Hepatocyte (in vitro differentiated cells): ENCODE data around the gene RAB3C. TPM values are rescaled to one million over a fixed set of nuclear protein-coding genes. Genes with fewer than 3 reads are reported as not detected.

Source experiments
- DNase-seq: peaks from one replicate; pipeline ENCODE4 v3.0.0-alpha.2; 2016; ENCODE audit warnings: low spot score
- H2AFZ ChIP-seq: fragments of 200-600 bp; sonication (generic); 2 replicates; pipeline ENCODE4 v1.6.0; 2016; ENCODE audit warnings: antibody characterized with exemption, mild to moderate bottlenecking
- H3K27ac ChIP-seq: fragments of 200-600 bp; sonication (generic); 2 replicates; pipeline ENCODE4 v1.5.1; 2016; ENCODE audit warnings: mild to moderate bottlenecking
- H3K27me3 ChIP-seq: fragments of 200-600 bp; sonication (generic); 2 replicates; pipeline ENCODE4 v1.6.1; 2016
- H3K36me3 ChIP-seq: fragments of 200-600 bp; sonication (generic); replicated peaks from 2 replicates; pipeline ENCODE4 v1.5.1; 2016; ENCODE audit warnings: low read depth; ENCODE audit not compliant: insufficient read depth
- H3K4me1 ChIP-seq: fragments of 200-600 bp; sonication (generic); 2 replicates; pipeline ENCODE4 v1.5.1; 2016; ENCODE audit warnings: mild to moderate bottlenecking, moderate library complexity; ENCODE audit not compliant: insufficient read depth
- H3K4me2 ChIP-seq: fragments of 200-600 bp; sonication (generic); 2 replicates; pipeline ENCODE4 v1.6.0; 2016
- H3K4me3 ChIP-seq: fragments of 200-600 bp; sonication (generic); 2 replicates; pipeline ENCODE4 v1.5.1; 2016; ENCODE audit warnings: mild to moderate bottlenecking
- H3K79me2 ChIP-seq: fragments of 200-600 bp; sonication (generic); 2 replicates; pipeline ENCODE4 v1.6.0; 2017; ENCODE audit warnings: mild to moderate bottlenecking
- H3K9me2 ChIP-seq: fragments of 200-600 bp; sonication (generic); replicated peaks from 2 replicates; pipeline ENCODE4 v1.6.0; 2017; ENCODE audit warnings: mild to moderate bottlenecking; ENCODE audit not compliant: insufficient read depth
- H3K9me3 ChIP-seq: fragments of 200-600 bp; sonication (generic); 2 replicates; pipeline ENCODE4 v1.5.1; 2016; ENCODE audit warnings: low read depth, mild to moderate bottlenecking
- H4K20me1 ChIP-seq: fragments of 200-600 bp; sonication (generic); 2 replicates; pipeline ENCODE4 v1.6.0; 2016; ENCODE audit warnings: mild to moderate bottlenecking; ENCODE audit not compliant: insufficient read depth, poor library complexity, severe bottlenecking
- EZH2 ChIP-seq: fragments of 200-600 bp; sonication (generic); IDR thresholded peaks from 2 replicates; pipeline ENCODE4 v1.6.1; 2016; ENCODE audit warnings: antibody characterized with exemption, mild to moderate bottlenecking, borderline replicate concordance
- EZH2phosphoT487 ChIP-seq: fragments of 200-600 bp; sonication (generic); IDR thresholded peaks from one replicate; pipeline ENCODE4 v1.6.1; 2018; ENCODE audit warnings: antibody characterized with exemption, mild to moderate bottlenecking, low read depth, moderate library complexity; ENCODE audit not compliant: unreplicated experiment, severe bottlenecking
- WGBS: methylation state at CpG from one replicate; pipeline ENCODE4 v1.1.6; 2016; ENCODE audit warnings: low lambda C conversion rate; ENCODE audit errors: missing lambda C conversion rate; 5-methylcytosine and 5-hydroxymethylcytosine counted together
- polyA plus RNA-seq: library from polyadenylated mRNA; unstranded; fragments of >200 nt; fragmentation: Nextera tagmentation; extraction: Ambion mirVana; gene quantifications from 2 replicates; pipeline ENCODE4 v1.2.1, GENCODE V29; 2016
- total RNA-seq: library from RNA; depleted of rRNA; stranded (reverse); fragments of >200 nt; gene quantifications from 2 replicates; pipeline ENCODE4 v1.2.3, GENCODE V29; 2014
- TF ChIP-seq, protein P1 (sequence below): fragments of 200-600 bp; sonication (generic); IDR thresholded peaks from 2 replicates; pipeline ENCODE4 v1.5.1; 2016; ENCODE audit warnings: antibody characterized with exemption, mild to moderate bottlenecking; ENCODE audit not compliant: poor library complexity

RAB3C gene
- total and polyA plus RNA-seq, 2 experiments from 2014 or later, result 5.2 to 6.4 TPM

DNA sequence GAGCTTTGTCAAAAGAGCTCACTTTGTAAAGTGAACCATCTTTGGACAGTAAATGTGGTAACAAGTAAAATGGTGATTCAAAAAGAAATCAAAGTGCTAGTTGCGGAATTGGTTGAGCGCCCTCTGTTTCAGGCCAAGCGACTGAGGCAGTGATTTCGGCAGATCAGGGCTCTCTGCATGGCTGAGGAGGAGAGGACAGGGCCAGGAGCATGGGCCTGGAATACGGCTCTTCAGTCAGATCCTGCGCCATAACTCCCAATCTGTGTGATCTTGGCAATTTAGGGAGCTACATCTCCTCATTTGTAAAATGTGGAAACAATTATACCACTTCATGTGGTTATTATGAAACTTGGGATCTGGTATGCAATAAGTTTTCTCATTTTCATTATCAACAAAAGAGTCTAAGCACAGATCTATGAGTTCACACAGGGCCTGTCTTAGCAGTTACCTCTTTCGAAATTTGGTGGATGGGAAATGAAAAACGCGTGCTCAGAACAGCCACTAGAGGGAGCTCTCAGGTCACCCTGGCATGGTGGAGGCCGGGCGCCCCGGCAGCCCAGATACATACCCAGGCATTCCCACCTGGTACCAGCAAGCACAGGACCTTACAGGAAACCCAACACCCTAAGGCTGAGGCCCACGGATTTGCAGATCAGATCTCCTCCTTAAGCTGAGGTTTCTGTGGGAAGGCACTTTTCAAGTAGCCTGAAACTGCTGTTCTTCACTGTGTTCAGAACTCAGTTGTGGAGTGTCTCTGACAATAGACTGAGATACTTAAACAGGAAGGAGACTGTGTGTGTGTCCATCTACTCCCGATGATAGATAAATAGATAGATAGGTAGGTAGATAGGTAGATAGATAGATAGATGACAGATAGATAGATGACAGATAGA lies 303.7 kb downstream of the RAB3C start:
- H3K4me3 ChIP-seq, result no peak overlapping the region
- H3K9me2 ChIP-seq, result no peaks in the 10 kb centered on the region
- peak; percentile 83 for DNase-seq
- H3K4me1 ChIP-seq, result no peaks in the 10 kb centered on the region
- no peaks in the 10 kb centered on the region for H4K20me1 ChIP-seq
- TF ChIP-seq EZH2phosphoT487, result no peak
- TF ChIP-seq, protein P1, sequence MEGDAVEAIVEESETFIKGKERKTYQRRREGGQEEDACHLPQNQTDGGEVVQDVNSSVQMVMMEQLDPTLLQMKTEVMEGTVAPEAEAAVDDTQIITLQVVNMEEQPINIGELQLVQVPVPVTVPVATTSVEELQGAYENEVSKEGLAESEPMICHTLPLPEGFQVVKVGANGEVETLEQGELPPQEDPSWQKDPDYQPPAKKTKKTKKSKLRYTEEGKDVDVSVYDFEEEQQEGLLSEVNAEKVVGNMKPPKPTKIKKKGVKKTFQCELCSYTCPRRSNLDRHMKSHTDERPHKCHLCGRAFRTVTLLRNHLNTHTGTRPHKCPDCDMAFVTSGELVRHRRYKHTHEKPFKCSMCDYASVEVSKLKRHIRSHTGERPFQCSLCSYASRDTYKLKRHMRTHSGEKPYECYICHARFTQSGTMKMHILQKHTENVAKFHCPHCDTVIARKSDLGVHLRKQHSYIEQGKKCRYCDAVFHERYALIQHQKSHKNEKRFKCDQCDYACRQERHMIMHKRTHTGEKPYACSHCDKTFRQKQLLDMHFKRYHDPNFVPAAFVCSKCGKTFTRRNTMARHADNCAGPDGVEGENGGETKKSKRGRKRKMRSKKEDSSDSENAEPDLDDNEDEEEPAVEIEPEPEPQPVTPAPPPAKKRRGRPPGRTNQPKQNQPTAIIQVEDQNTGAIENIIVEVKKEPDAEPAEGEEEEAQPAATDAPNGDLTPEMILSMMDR, result peak; percentile 90
- 46% methylated on average over 14 of the region's 14 CpGs for WGBS
- no peak overlapping the region for H3K27ac ChIP-seq
- H3K4me2 ChIP-seq, result no peak overlapping the region
- H3K9me3 ChIP-seq, result no peaks in the 10 kb centered on the region
- H3K79me2 ChIP-seq, result no peaks in the 10 kb centered on the region
- H2AFZ ChIP-seq, result peak overlapping the region; percentile 38
- H3K27me3 ChIP-seq, result no peaks in the 10 kb centered on the region
- no peaks in the 10 kb centered on the region for H3K36me3 ChIP-seq

DNA sequence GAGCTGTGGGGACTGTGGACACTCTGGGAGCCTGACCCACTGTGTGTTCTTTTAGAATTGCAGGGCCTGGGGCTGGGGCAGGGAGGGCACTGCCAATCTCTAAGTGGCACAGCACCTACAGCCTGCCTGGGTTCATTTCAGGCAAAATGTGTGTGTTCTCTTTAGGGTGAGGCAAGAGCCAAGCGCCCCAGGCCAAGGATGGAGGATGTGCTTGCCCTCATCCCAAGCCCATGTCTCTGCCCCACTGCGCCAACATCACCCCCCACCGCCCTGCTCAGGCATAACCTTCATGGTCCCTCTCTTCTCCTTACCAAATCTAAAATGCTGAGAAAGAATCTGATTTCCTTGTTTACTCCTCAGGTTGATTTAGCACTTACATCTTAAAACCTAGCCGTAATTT lies 304.4 kb downstream of the RAB3C start:
- no peaks in the 10 kb centered on the region for H3K9me3 ChIP-seq
- no peak overlapping the region for H3K4me3 ChIP-seq
- no peaks in the 10 kb centered on the region for H3K36me3 ChIP-seq
- H3K79me2 ChIP-seq, result no peaks in the 10 kb centered on the region
- DNase-seq, result no peak
- H3K4me2 ChIP-seq, result no peak overlapping the region
- no peaks in the 10 kb centered on the region for H3K27me3 ChIP-seq
- H3K4me1 ChIP-seq, result no peaks in the 10 kb centered on the region
- no peaks in the 10 kb centered on the region for H3K9me2 ChIP-seq
- no peak for TF ChIP-seq EZH2
- TF ChIP-seq, protein P1, result no peak
- TF ChIP-seq EZH2phosphoT487, result no peak
- WGBS, result 93% methylated on average over 4 of the region's 4 CpGs
- no peak overlapping the region for H3K27ac ChIP-seq
- no peak overlapping the region for H2AFZ ChIP-seq
- no peaks in the 10 kb centered on the region for H4K20me1 ChIP-seq

DNA sequence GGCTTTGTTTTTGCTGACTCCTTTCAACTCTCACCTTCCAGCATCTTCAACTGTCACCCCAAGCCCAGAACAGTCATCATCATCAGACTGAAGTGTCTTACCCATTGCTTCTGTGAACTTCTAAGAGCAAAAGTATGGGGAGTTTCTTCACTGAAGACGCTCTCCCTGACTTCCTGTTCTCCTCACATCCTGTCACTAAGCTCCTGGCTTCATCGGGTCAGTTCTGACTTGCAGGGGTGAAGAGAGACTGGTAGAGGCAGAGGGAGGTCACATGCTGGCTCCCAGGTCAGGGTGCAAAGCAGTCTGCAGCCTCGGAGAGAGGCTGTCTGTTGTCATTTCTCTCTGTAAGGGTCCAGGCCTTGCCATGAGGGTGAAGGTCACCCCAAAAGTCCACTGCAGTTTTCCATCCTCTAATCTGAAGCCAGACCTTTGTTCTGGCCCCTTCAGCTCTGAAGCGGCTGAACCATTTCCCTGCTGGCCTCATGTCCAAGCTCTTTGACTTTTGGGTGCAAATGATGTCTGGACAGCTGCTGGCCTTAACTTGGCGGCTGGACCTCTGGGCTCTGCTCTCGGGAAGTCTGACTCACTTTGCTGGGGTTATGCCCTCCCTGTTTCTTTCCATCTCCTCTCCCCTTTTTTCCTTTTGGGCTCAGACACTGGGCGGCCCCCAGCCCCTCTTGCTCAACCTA lies 305.0 kb downstream of the RAB3C start:
- no peak overlapping the region for H2AFZ ChIP-seq
- no peak for DNase-seq
- H3K4me2 ChIP-seq, result no peak overlapping the region
- H3K4me3 ChIP-seq, result no peak overlapping the region
- TF ChIP-seq, protein P1, result no peak
- H3K27ac ChIP-seq, result no peak overlapping the region
- no peaks in the 10 kb centered on the region for H3K9me3 ChIP-seq
- no peaks in the 10 kb centered on the region for H4K20me1 ChIP-seq
- WGBS, result 80% methylated on average over 7 of the region's 7 CpGs
- no peaks in the 10 kb centered on the region for H3K79me2 ChIP-seq
- H3K27me3 ChIP-seq, result no peaks in the 10 kb centered on the region
- no peaks in the 10 kb centered on the region for H3K36me3 ChIP-seq
- no peaks in the 10 kb centered on the region for H3K4me1 ChIP-seq
- H3K9me2 ChIP-seq, result no peaks in the 10 kb centered on the region
